Measurements from ENCODE around the gene PHF13. TPM values are rescaled to one million over a fixed set of nuclear protein-coding genes. Genes with fewer than 3 reads are reported as not detected.

Gene PHF13
- total and polyA plus RNA-seq, 9 of the 15 experiments (the other 6 are each of a cell fraction or from before 2014, with no cell fraction given): 1.8 to 36.1 (median 11.7) TPM

GRCh38 chr1:6624710-6625583 lies 11.4 kb downstream of the PHF13 start, which contains the start of gene THAP3 (continued):
- TF ChIP-seq NKRF (IDR thresholded peaks at IDR 0.05; ENCODE audit: borderline replicate concordance) (0 out of 2 replicates have a peak, but pooled peaks have one; percentile 16), POLR2A (conservative IDR thresholded peaks at IDR 0.05) (peak; percentile 79), ZBTB43 (CRISPR knock-in tag; IDR thresholded peaks at IDR 0.05) (0 out of 2 replicates have a peak, but pooled peaks have one; percentile 22), HMGXB4 (CRISPR knock-in tag; IDR thresholded peaks at IDR 0.05) (0 out of 2 replicates have a peak, but pooled peaks have one; percentile 41), SMARCE1 (IDR thresholded peaks at IDR 0.05) (peak; percentile 45; the same call in 1 of the 2 replicates), ZNF639 (CRISPR knock-in tag; conservative IDR thresholded peaks at IDR 0.05 in 1 of 2, IDR thresholded peaks at IDR 0.05 in 1 of 2) (0 out of 4 replicates have a peak, but pooled peaks of 1 of the 2 experiments have one; percentile 35), RB1 (IDR thresholded peaks at IDR 0.05; ENCODE audit: low read depth) (peak; percentile 60), EP400 (IDR thresholded peaks at IDR 0.05) (peak; percentile 55; the same call in 1 of the 2 replicates), GABPB1 (CRISPR knock-in tag; IDR thresholded peaks at IDR 0.05) (0 out of 2 replicates have a peak, but pooled peaks have one; percentile 34), E2F8 (IDR thresholded peaks at IDR 0.05; ENCODE audit: low read depth, partially characterized antibody) (peak; percentile 71), YY1 (IDR thresholded peaks at IDR 0.05; ENCODE audit: borderline replicate concordance in 1 of 3, control insufficient read depth in 1 of 3, extremely low read depth in 1 of 3, insufficient read depth in 3 of 3, insufficient read length in 1 of 3, insufficient replicate concordance in 2 of 3, low read depth in 1 of 3, low read length in 2 of 3) (peak; percentile 93 to 100 (median 98)), SOX6 (IDR thresholded peaks at IDR 0.05) (peak; percentile 55), CBFA2T3 (IDR thresholded peaks at IDR 0.05) (no peak), CREM (IDR thresholded peaks at IDR 0.05; ENCODE audit: low read depth) (peak; percentile 84), DPF2 (IDR thresholded peaks at IDR 0.05) (peak; percentile 45), CBX3 (IDR thresholded peaks at IDR 0.05; ENCODE audit: borderline replicate concordance in 1 of 2, low read length in 2 of 2) (peak in 1 of 2 experiments; percentile 35; a peak in 1 of 3 replicates), NCOR1 (IDR thresholded peaks at IDR 0.05) (peak; percentile 79)

Measured in K562 (cell line).